H9 (cell line): ENCODE results near the gene SIRPD. TPM values are rescaled to one million over a fixed set of nuclear protein-coding genes. Genes with fewer than 3 reads are reported as not detected.

Experiments
- DNase-seq: peaks from one replicate; pipeline ENCODE4 v3.0.0-alpha.2; 2017
- H2AFZ ChIP-seq: one replicate; pipeline ENCODE4 v1.6.1; 2013; ENCODE audit warnings: mild to moderate bottlenecking, low read length, control low read depth, moderate library complexity
- H2AK5ac ChIP-seq: 2 replicates; pipeline ENCODE4 v1.6.1; 2013; ENCODE audit warnings: low read length, control low read depth, mixed read lengths; ENCODE audit not compliant: insufficient read length
- H2BK120ac ChIP-seq: one replicate; pipeline ENCODE4 v1.6.1; 2013; ENCODE audit warnings: low read depth, mild to moderate bottlenecking, low read length, control low read depth, inconsistent platforms; ENCODE audit not compliant: poor library complexity, severe bottlenecking
- H2BK12ac ChIP-seq: 2 replicates; pipeline ENCODE4 v1.6.1; 2013; ENCODE audit warnings: low read length, control low read depth, mixed read lengths, low read depth; ENCODE audit not compliant: insufficient read length
- H2BK15ac ChIP-seq: 2 replicates; pipeline ENCODE4 v1.6.1; 2013; ENCODE audit warnings: low read depth, low read length, control low read depth
- H2BK20ac ChIP-seq: one replicate; pipeline ENCODE4 v1.6.1; 2013; ENCODE audit warnings: low read depth, mild to moderate bottlenecking, low read length, control low read depth, inconsistent platforms; ENCODE audit not compliant: poor library complexity, severe bottlenecking
- H2BK5ac ChIP-seq: 2 replicates; pipeline ENCODE4 v1.6.1; 2013; ENCODE audit warnings: low read length, control low read depth, mixed read lengths; ENCODE audit not compliant: insufficient read length
- H3K14ac ChIP-seq: 2 replicates; pipeline ENCODE4 v1.6.1; 2013; ENCODE audit warnings: low read length, control low read depth; ENCODE audit not compliant: insufficient read depth
- H3K18ac ChIP-seq: 2 replicates; pipeline ENCODE4 v1.6.1; 2013; ENCODE audit warnings: low read depth, mild to moderate bottlenecking, mixed read lengths, low read length, control low read depth; ENCODE audit not compliant: insufficient read length
- H3K23ac ChIP-seq: 2 replicates; pipeline ENCODE4 v1.6.1; 2013; ENCODE audit warnings: low read length, control low read depth, mixed read lengths, low read depth; ENCODE audit not compliant: insufficient read length
- H3K23me2 ChIP-seq: 2 replicates; pipeline ENCODE4 v1.6.1; 2013; ENCODE audit warnings: low read depth, mild to moderate bottlenecking, mixed read lengths, low read length, control low read depth; ENCODE audit not compliant: insufficient read length, poor library complexity, severe bottlenecking
- H3K27ac ChIP-seq: 2 replicates; pipeline ENCODE4 v1.5.1; 2013; ENCODE audit warnings: low read length, control low read depth, mixed read lengths, low read depth; ENCODE audit not compliant: insufficient read length
- H3K27me3 ChIP-seq: 2 replicates; pipeline ENCODE4 v1.6.1; 2013; ENCODE audit warnings: low read length, control low read depth, inconsistent platforms; ENCODE audit not compliant: insufficient read depth
- H3K4ac ChIP-seq: 2 replicates; pipeline ENCODE4 v1.6.1; 2013; ENCODE audit warnings: low read depth, mild to moderate bottlenecking, control low read depth, inconsistent platforms, low read length, moderate library complexity
- H3K4me1 ChIP-seq: 2 replicates; pipeline ENCODE4 v1.6.1; 2013; ENCODE audit warnings: low read length, control low read depth, inconsistent platforms; ENCODE audit not compliant: insufficient read depth
- H3K4me2 ChIP-seq: 2 replicates; pipeline ENCODE4 v1.6.1; 2013; ENCODE audit warnings: low read length, control low read depth, mixed read lengths; ENCODE audit not compliant: insufficient read length, insufficient read depth
- H3K56ac ChIP-seq: 2 replicates; pipeline ENCODE4 v1.6.1; 2013; ENCODE audit warnings: low read depth, mild to moderate bottlenecking, mixed read lengths, low read length, control low read depth; ENCODE audit not compliant: insufficient read length
- H3K79me1 ChIP-seq: 2 replicates; pipeline ENCODE4 v1.6.1; 2013; ENCODE audit warnings: low read depth, mild to moderate bottlenecking, moderate library complexity, low read length, control low read depth, inconsistent platforms; ENCODE audit not compliant: insufficient read depth, poor library complexity, severe bottlenecking
- H3K79me2 ChIP-seq: 2 replicates; pipeline ENCODE4 v1.6.1; 2013; ENCODE audit warnings: low read length, control low read depth, inconsistent platforms; ENCODE audit not compliant: insufficient read depth
- H3K9ac ChIP-seq: 2 replicates; pipeline ENCODE4 v1.6.1; 2013; ENCODE audit warnings: low read length, control low read depth, mixed read lengths; ENCODE audit not compliant: insufficient read length; ENCODE audit errors: extremely low read depth
- H3K9me3 ChIP-seq: one replicate; pipeline ENCODE4 v1.6.1; 2013; ENCODE audit warnings: low read depth, low read length, inconsistent platforms; ENCODE audit not compliant: control insufficient read depth
- H3T11ph ChIP-seq: one replicate; pipeline ENCODE4 v1.6.1; 2013; ENCODE audit warnings: mild to moderate bottlenecking, low read length, control low read depth, inconsistent platforms
- H4K20me1 ChIP-seq: one replicate; pipeline ENCODE4 v1.6.1; 2013; ENCODE audit not compliant: control insufficient read depth, insufficient read length, insufficient read depth
- H4K5ac ChIP-seq: 2 replicates; pipeline ENCODE4 v1.6.1; 2013; ENCODE audit warnings: low read depth, mild to moderate bottlenecking, mixed read lengths, low read length, control low read depth; ENCODE audit not compliant: insufficient read length
- H4K8ac ChIP-seq: replicated peaks from 2 replicates; pipeline ENCODE4 v1.6.1; 2013; ENCODE audit warnings: low read length, control low read depth, mixed read lengths, low read depth; ENCODE audit not compliant: insufficient read length
- H4K91ac ChIP-seq: 2 replicates; pipeline ENCODE4 v1.6.1; 2013; ENCODE audit warnings: low read depth, mild to moderate bottlenecking, moderate library complexity, mixed read lengths, low read length, control low read depth; ENCODE audit not compliant: insufficient read length
- H3K27ac Mint-ChIP-seq, 3 experiments: 2 replicates in 2 of 3; 3 replicates in 1 of 3; pipeline ENCODE4 v1.8.0; 2020 to 2021; ENCODE audit warnings: mixed read lengths in 3 of 3, mild to moderate bottlenecking in 1 of 3, moderate library complexity in 1 of 3
- H3K27me3 Mint-ChIP-seq: 2 replicates; pipeline ENCODE4 v1.8.0; 2021; ENCODE audit warnings: low read depth, mild to moderate bottlenecking, moderate library complexity, mixed read lengths
- H3K36me3 Mint-ChIP-seq, 3 experiments: 2 replicates in 2 of 3; 3 replicates in 1 of 3; pipeline ENCODE4 v1.8.0; 2020 to 2021; ENCODE audit warnings: low read depth in 3 of 3, mixed read lengths in 3 of 3; ENCODE audit not compliant: insufficient read depth in 1 of 3
- H3K4me1 Mint-ChIP-seq, 2 experiments: 2 replicates each; pipeline ENCODE4 v1.8.0; 2020; ENCODE audit warnings: mixed read lengths in 2 of 2
- H3K4me3 Mint-ChIP-seq, 2 experiments: 2 replicates in 1 of 2; 3 replicates in 1 of 2; pipeline ENCODE4 v1.8.0; 2020 to 2021; ENCODE audit warnings: mild to moderate bottlenecking in 2 of 2, mixed read lengths in 2 of 2, moderate library complexity in 1 of 2
- H3K9me3 Mint-ChIP-seq, 2 experiments: 2 replicates in 1 of 2; 3 replicates in 1 of 2; pipeline ENCODE4 v1.8.0; 2020; ENCODE audit warnings: mild to moderate bottlenecking in 2 of 2, mixed read lengths in 2 of 2, moderate library complexity in 1 of 2
- CTCF ChIP-seq: fragments of 200-600 bp; sonication (generic); conservative IDR thresholded peaks from 3 replicates; pipeline ENCODE4 v1.8.0; 2021; ENCODE audit warnings: antibody characterized with exemption, mild to moderate bottlenecking
- WGBS: extraction: QIAGEN DNeasy Blood & Tissue Kit; methylation state at CpG from one replicate; pipeline ENCODE4 v1.1.7; 2013; ENCODE audit warnings: missing lambda C conversion rate, low lambda C conversion rate, mixed read lengths; ENCODE audit not compliant: insufficient read length; ENCODE audit errors: extremely low coverage; 5-methylcytosine and 5-hydroxymethylcytosine counted together
- total RNA-seq: library from RNA; stranded (reverse); gene quantifications from 2 replicates; pipeline ENCODE4 v1.2.1, GENCODE V29; 2021

The SIRPD gene
- total RNA-seq, 1 experiment from 2014 or later: not detected

GRCh38 chr20:1526310-1526709 is 31.2 kb downstream of the SIRPD start:
- Histone ChIP-seq H3K56ac (no peak overlapping the region), H3K27ac (no peak overlapping the region), H3K9ac (no peak overlapping the region), H3T11ph (no peak overlapping the region), H3K14ac (no peak overlapping the region), H3K18ac (no peak overlapping the region), H2BK12ac (no peak overlapping the region), H3K4me2 (no peak overlapping the region), H2BK20ac (no peak overlapping the region), H4K20me1 (no peaks in the 10 kb centered on the region), H2BK15ac (no peak overlapping the region), H2AK5ac (no peak overlapping the region), H3K23me2 (no peaks in the 10 kb centered on the region), H3K4ac (no peak overlapping the region), H4K91ac (no peak overlapping the region), H2BK120ac (no peak overlapping the region), H3K79me1 (no peaks in the 10 kb centered on the region), H3K4me1 (no peaks in the 10 kb centered on the region), H3K79me2 (no peaks in the 10 kb centered on the region), H4K8ac (no peak overlapping the region), H3K27me3 (no peaks in the 10 kb centered on the region), H2AFZ (no peak overlapping the region), H2BK5ac (no peak overlapping the region), H4K5ac (no peak overlapping the region), H3K23ac (no peak overlapping the region), H3K9me3 (no peaks in the 10 kb centered on the region)
- Mint-ChIP-seq H3K36me3 (no peaks in the 10 kb centered on the region), H3K4me3 (no peak overlapping the region), H3K4me1 (no peaks in the 10 kb centered on the region), H3K27ac (no peak overlapping the region), H3K27me3 (peaks cover 6% of the 10 kb centered on the region), H3K9me3 (peaks cover 3 to 4% of the 10 kb centered on the region in 2 experiments; a peak in 2 of 5 replicates)
- no peak for TF ChIP-seq CTCF
- DNase-seq: no peak
- WGBS: no CpG with 5 or more reads among the region's 1 CpG
